ENCODE results near the gene WDFY2. TPM values are rescaled to one million over a fixed set of nuclear protein-coding genes. Genes with fewer than 3 reads are reported as not detected.

WDFY2 gene
- total and polyA plus RNA-seq, 2 of the 8 experiments (the other 6 are each of a cell fraction or from before 2014, with no cell fraction given), result 13.9 to 29.0 TPM

DNA sequence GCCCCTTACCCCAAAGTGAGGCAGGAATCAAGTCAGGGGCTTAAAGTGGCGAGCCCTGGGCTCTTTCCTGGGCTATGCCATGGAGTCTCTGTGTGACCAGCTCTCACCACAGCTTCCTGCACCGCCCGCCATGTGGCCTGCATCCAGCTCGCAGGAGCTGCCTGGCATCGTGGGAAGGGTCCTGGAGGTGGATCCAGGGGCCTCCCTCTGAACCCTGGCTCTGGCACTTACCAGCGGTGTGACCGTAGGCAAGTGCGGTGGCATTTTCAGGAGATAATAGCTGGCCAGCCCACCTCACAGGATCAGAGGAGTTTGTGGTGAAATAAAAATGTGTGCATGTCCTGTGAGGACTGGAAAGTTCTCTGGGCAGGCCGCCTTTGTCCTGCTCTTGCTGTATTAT lies 193.7 kb downstream of the WDFY2 start:
- Histone ChIP-seq H3K27ac (ENCODE audit: low read depth, low read length) (no peak overlapping the region), H3K79me2 (ENCODE audit: control insufficient read depth in 1 of 2, insufficient read depth in 2 of 2, low read length in 2 of 2) (no peaks in the 10 kb centered on the region), H3K4me3 (ENCODE audit: extremely low read depth in 1 of 4, insufficient read depth in 2 of 4, low read depth in 3 of 4, low read length in 4 of 4) (no peak overlapping the region), H3K27me3 (replicated peaks in 1 of 4; ENCODE audit: control insufficient read depth in 3 of 4, extremely low read depth in 1 of 4, insufficient read depth in 3 of 4, low read length in 3 of 4) (no peaks in the 10 kb centered on the region), H2BK120ac (replicated peaks; ENCODE audit: low read depth, low read length) (no peak overlapping the region), H3K4ac (replicated peaks; ENCODE audit: insufficient read length, low read depth, low read length) (no peak overlapping the region), H3K9ac (replicated peaks in 1 of 4; ENCODE audit: extremely low read depth in 1 of 4, low read depth in 3 of 4, low read length in 3 of 4) (no peak overlapping the region), H3K79me1 (ENCODE audit: low read depth, low read length) (no peaks in the 10 kb centered on the region; the same call in 1 of the 2 replicates), H4K8ac (ENCODE audit: extremely low read depth, insufficient read depth, low read length) (no peak overlapping the region), H3K14ac (ENCODE audit: insufficient read length) (no peak overlapping the region), H2BK12ac (ENCODE audit: low read depth, low read length) (no peak overlapping the region), H3K23me2 (ENCODE audit: low read depth, low read length) (no peaks in the 10 kb centered on the region), H3K4me1 (replicated peaks in 1 of 4; ENCODE audit: control insufficient read depth in 3 of 4, insufficient read depth in 4 of 4, low read length in 3 of 4) (peaks cover 0 to 3% (median 0%) of the 10 kb centered on the region in 4 experiments; a peak in 1 of 7 replicates), H2BK5ac (ENCODE audit: low read depth, low read length) (no peak overlapping the region), H2BK20ac (ENCODE audit: low read length) (no peak overlapping the region), H3K56ac (replicated peaks; ENCODE audit: insufficient read length, low read depth, low read length) (no peak overlapping the region), H3K4me2 (ENCODE audit: insufficient read depth in 1 of 2, low read depth in 2 of 2, low read length in 2 of 2) (no peak overlapping the region), H2AK5ac (ENCODE audit: low read depth, low read length) (no peak overlapping the region), H3K18ac (ENCODE audit: extremely low read depth, low read length) (no peak overlapping the region), H4K5ac (ENCODE audit: insufficient read length, low read depth, low read length) (no peak overlapping the region), H3K36me3 (ENCODE audit: control insufficient read depth in 2 of 4, insufficient read depth in 4 of 4, low read length in 3 of 4) (no peaks in the 10 kb centered on the region), H3K23ac (ENCODE audit: insufficient read length) (no peak overlapping the region), H2AFZ (ENCODE audit: low read length) (no peak overlapping the region), H3K9me3 (ENCODE audit: insufficient read depth in 2 of 2, low read depth in 1 of 2, low read length in 1 of 2) (no peaks in the 10 kb centered on the region), H2BK15ac (ENCODE audit: low read length) (no peak overlapping the region), H4K20me1 (replicated peaks in 1 of 2; ENCODE audit: control insufficient read depth in 1 of 2, insufficient read depth in 2 of 2, low read length in 2 of 2) (no peaks in the 10 kb centered on the region), H4K91ac (replicated peaks; ENCODE audit: insufficient read length, low read length) (no peak overlapping the region)
- DNase-seq (ENCODE audit: low read depth in 1 of 2, low spot score in 2 of 2) (no peak), FAIRE-seq (no peak)
- CTCF ChIA-PET (ENCODE audit: partially characterized antibody), result interaction anchor here (0.7 to 11.3 kb wide), 3 partner anchors 20 to 578 kb away, joined by 3 to 123 read pairs (median 3); no protein-coding TSS in a partner anchor
- WGBS, 2 experiments (ENCODE audit: extremely low coverage in 1 of 2, insufficient coverage in 1 of 2, insufficient read length in 1 of 2, insufficient replicate concordance in 2 of 2, low coverage in 1 of 2, low lambda C conversion rate in 2 of 2, missing lambda C conversion rate in 1 of 2), result 88% methylated on average over 9 of the region's 9 CpGs; no CpG with 5 or more reads in 1 of the 2 experiments
- POLR2A ChIA-PET (ENCODE audit: partially characterized antibody), result interaction anchor here (1.0 to 1.3 kb wide), 2 partner anchors 9 to 325 kb away, joined by 3 read pairs; partner anchors contain the start of gene INTS6
- TF ChIP-seq KDM1A (IDR thresholded peaks at IDR 0.05; ENCODE audit: borderline replicate concordance, low read length), result no peak
- TF ChIP-seq TEAD4 (IDR thresholded peaks at IDR 0.05; ENCODE audit: low read depth, low read length), result no peak
- no peak for TF ChIP-seq CREB1 (IDR thresholded peaks at IDR 0.05)
- TF ChIP-seq CTBP2 (IDR thresholded peaks at IDR 0.05; ENCODE audit: borderline replicate concordance, insufficient read depth, insufficient read length, low read length), result no peak

Measured in H1 (cell line).